ENCODE data around the gene CLPTM1. TPM values are rescaled to one million over a fixed set of nuclear protein-coding genes. Genes with fewer than 3 reads are reported as not detected.
A peak's percentile ranks its signal among the peaks of the same experiment; 100 is the strongest.

Gene CLPTM1
- total RNA-seq, 4 donors from 2014 or later, result 61.3 to 116 (median 89.4) TPM

GRCh38 chr19:44988896-44989556, 33.8 kb downstream of the CLPTM1 start:
- peak in 1 of 2 donors; percentile 51 for DNase-seq

GRCh38 chr19:44990459-44990858, 35.3 kb downstream of the CLPTM1 start:
- Histone ChIP-seq H3K9me3 (no peaks in the 10 kb centered on the region), H3K27me3 (no peaks in the 10 kb centered on the region), H3K36me3 (peaks cover 0 to 62% of the 10 kb centered on the region in 2 donors), H3K4me1 (no peaks in the 10 kb centered on the region), H3K4me3 (no peak overlapping the region), H3K27ac (no peak overlapping the region)
- intact Hi-C loops (cut with DNase I; ENCODE audit: low total_unique reads) (no loop called here), in situ Hi-C loops (cut with MboI; ENCODE audit: low sequenced_read_pairs in 4 of 4) (no loop called here)
- no peak for TF ChIP-seq CTCF (IDR thresholded peaks at IDR 0.05 in 4 of 5, conservative IDR thresholded peaks at IDR 0.05 in 1 of 5)
- TF ChIP-seq POLR2A (IDR thresholded peaks at IDR 0.05), result no peak
- ATAC-seq (no peak), DNase-seq (no peak)

More at GRCh38 chr19:44988896-44989556, 33.8 kb downstream of the CLPTM1 start:
- Histone ChIP-seq H3K9me3 (no peaks in the 10 kb centered on the region), H3K36me3 (peaks cover 0 to 69% of the 10 kb centered on the region in 2 donors), H3K4me3 (no peak overlapping the region), H3K27ac (no peak overlapping the region), H3K4me1 (no peaks in the 10 kb centered on the region), H3K27me3 (no peaks in the 10 kb centered on the region)
- intact Hi-C loops (cut with DNase I; ENCODE audit: low total_unique reads), result no loop called here
- peak in 4 of 5 experiments; percentile 16 to 51 (median 43) for TF ChIP-seq CTCF (IDR thresholded peaks at IDR 0.05 in 4 of 5, conservative IDR thresholded peaks at IDR 0.05 in 1 of 5)
- TF ChIP-seq POLR2A (IDR thresholded peaks at IDR 0.05), result no peak
- peak in 1 of 2 donors; percentile 35 for ATAC-seq
- in situ Hi-C loops (cut with MboI; ENCODE audit: low sequenced_read_pairs in 4 of 4), result no loop called here

GRCh38 chr19:44990966-44991365, 35.8 kb downstream of the CLPTM1 start:
- Histone ChIP-seq H3K36me3 (peaks cover 0 to 57% of the 10 kb centered on the region in 2 donors), H3K4me1 (no peaks in the 10 kb centered on the region), H3K9me3 (no peaks in the 10 kb centered on the region), H3K4me3 (no peak overlapping the region), H3K27ac (no peak overlapping the region), H3K27me3 (no peaks in the 10 kb centered on the region)
- in situ Hi-C loops (cut with MboI; ENCODE audit: low sequenced_read_pairs in 4 of 4) (no loop called here), intact Hi-C loops (cut with DNase I; ENCODE audit: low total_unique reads) (no loop called here)
- no peak for ATAC-seq
- TF ChIP-seq POLR2A (IDR thresholded peaks at IDR 0.05), result no peak
- TF ChIP-seq CTCF (IDR thresholded peaks at IDR 0.05 in 4 of 5, conservative IDR thresholded peaks at IDR 0.05 in 1 of 5), result no peak
- DNase-seq, result no peak

GRCh38 chr19:44992336-44993163, 37.4 kb downstream of the CLPTM1 start:
- ATAC-seq, result no peak
- Histone ChIP-seq H3K27me3 (no peaks in the 10 kb centered on the region), H3K36me3 (peaks cover 0 to 41% of the 10 kb centered on the region in 2 donors), H3K4me3 (no peak overlapping the region), H3K9me3 (no peaks in the 10 kb centered on the region), H3K4me1 (no peaks in the 10 kb centered on the region), H3K27ac (no peak overlapping the region)
- DNase-seq, result no peak
- intact Hi-C loops (cut with DNase I; ENCODE audit: low total_unique reads) (no loop called here), in situ Hi-C loops (cut with MboI; ENCODE audit: low sequenced_read_pairs in 4 of 4) (no loop called here)
- TF ChIP-seq CTCF (IDR thresholded peaks at IDR 0.05 in 4 of 5, conservative IDR thresholded peaks at IDR 0.05 in 1 of 5), result no peak
- no peak for TF ChIP-seq POLR2A (IDR thresholded peaks at IDR 0.05)

Data from gastrocnemius medialis (tissue), 4 donors.